H9 (cell line): ENCODE results near the gene KLHDC7B. TPM values are rescaled to one million over a fixed set of nuclear protein-coding genes. Genes with fewer than 3 reads are reported as not detected.
A peak's percentile ranks its signal among the peaks of the same experiment; 100 is the strongest.

Experiments
- DNase-seq: peaks from one replicate; pipeline ENCODE4 v3.0.0-alpha.2; 2017
- H2AFZ ChIP-seq: one replicate; pipeline ENCODE4 v1.6.1; 2013; ENCODE audit warnings: mild to moderate bottlenecking, low read length, control low read depth, moderate library complexity
- H2AK5ac ChIP-seq: 2 replicates; pipeline ENCODE4 v1.6.1; 2013; ENCODE audit warnings: low read length, control low read depth, mixed read lengths; ENCODE audit not compliant: insufficient read length
- H2BK120ac ChIP-seq: one replicate; pipeline ENCODE4 v1.6.1; 2013; ENCODE audit warnings: low read depth, mild to moderate bottlenecking, low read length, control low read depth, inconsistent platforms; ENCODE audit not compliant: poor library complexity, severe bottlenecking
- H2BK12ac ChIP-seq: 2 replicates; pipeline ENCODE4 v1.6.1; 2013; ENCODE audit warnings: low read length, control low read depth, mixed read lengths, low read depth; ENCODE audit not compliant: insufficient read length
- H2BK15ac ChIP-seq: 2 replicates; pipeline ENCODE4 v1.6.1; 2013; ENCODE audit warnings: low read depth, low read length, control low read depth
- H2BK20ac ChIP-seq: one replicate; pipeline ENCODE4 v1.6.1; 2013; ENCODE audit warnings: low read depth, mild to moderate bottlenecking, low read length, control low read depth, inconsistent platforms; ENCODE audit not compliant: poor library complexity, severe bottlenecking
- H2BK5ac ChIP-seq: 2 replicates; pipeline ENCODE4 v1.6.1; 2013; ENCODE audit warnings: low read length, control low read depth, mixed read lengths; ENCODE audit not compliant: insufficient read length
- H3K14ac ChIP-seq: 2 replicates; pipeline ENCODE4 v1.6.1; 2013; ENCODE audit warnings: low read length, control low read depth; ENCODE audit not compliant: insufficient read depth
- H3K18ac ChIP-seq: 2 replicates; pipeline ENCODE4 v1.6.1; 2013; ENCODE audit warnings: low read depth, mild to moderate bottlenecking, mixed read lengths, low read length, control low read depth; ENCODE audit not compliant: insufficient read length
- H3K23ac ChIP-seq: 2 replicates; pipeline ENCODE4 v1.6.1; 2013; ENCODE audit warnings: low read length, control low read depth, mixed read lengths, low read depth; ENCODE audit not compliant: insufficient read length
- H3K23me2 ChIP-seq: 2 replicates; pipeline ENCODE4 v1.6.1; 2013; ENCODE audit warnings: low read depth, mild to moderate bottlenecking, mixed read lengths, low read length, control low read depth; ENCODE audit not compliant: insufficient read length, poor library complexity, severe bottlenecking
- H3K27ac ChIP-seq: 2 replicates; pipeline ENCODE4 v1.5.1; 2013; ENCODE audit warnings: low read length, control low read depth, mixed read lengths, low read depth; ENCODE audit not compliant: insufficient read length
- H3K27me3 ChIP-seq: 2 replicates; pipeline ENCODE4 v1.6.1; 2013; ENCODE audit warnings: low read length, control low read depth, inconsistent platforms; ENCODE audit not compliant: insufficient read depth
- H3K4ac ChIP-seq: 2 replicates; pipeline ENCODE4 v1.6.1; 2013; ENCODE audit warnings: low read depth, mild to moderate bottlenecking, control low read depth, inconsistent platforms, low read length, moderate library complexity
- H3K4me1 ChIP-seq: 2 replicates; pipeline ENCODE4 v1.6.1; 2013; ENCODE audit warnings: low read length, control low read depth, inconsistent platforms; ENCODE audit not compliant: insufficient read depth
- H3K4me2 ChIP-seq: 2 replicates; pipeline ENCODE4 v1.6.1; 2013; ENCODE audit warnings: low read length, control low read depth, mixed read lengths; ENCODE audit not compliant: insufficient read length, insufficient read depth
- H3K56ac ChIP-seq: 2 replicates; pipeline ENCODE4 v1.6.1; 2013; ENCODE audit warnings: low read depth, mild to moderate bottlenecking, mixed read lengths, low read length, control low read depth; ENCODE audit not compliant: insufficient read length
- H3K79me1 ChIP-seq: 2 replicates; pipeline ENCODE4 v1.6.1; 2013; ENCODE audit warnings: low read depth, mild to moderate bottlenecking, moderate library complexity, low read length, control low read depth, inconsistent platforms; ENCODE audit not compliant: insufficient read depth, poor library complexity, severe bottlenecking
- H3K79me2 ChIP-seq: 2 replicates; pipeline ENCODE4 v1.6.1; 2013; ENCODE audit warnings: low read length, control low read depth, inconsistent platforms; ENCODE audit not compliant: insufficient read depth
- H3K9ac ChIP-seq: 2 replicates; pipeline ENCODE4 v1.6.1; 2013; ENCODE audit warnings: low read length, control low read depth, mixed read lengths; ENCODE audit not compliant: insufficient read length; ENCODE audit errors: extremely low read depth
- H3K9me3 ChIP-seq: one replicate; pipeline ENCODE4 v1.6.1; 2013; ENCODE audit warnings: low read depth, low read length, inconsistent platforms; ENCODE audit not compliant: control insufficient read depth
- H3T11ph ChIP-seq: one replicate; pipeline ENCODE4 v1.6.1; 2013; ENCODE audit warnings: mild to moderate bottlenecking, low read length, control low read depth, inconsistent platforms
- H4K20me1 ChIP-seq: one replicate; pipeline ENCODE4 v1.6.1; 2013; ENCODE audit not compliant: control insufficient read depth, insufficient read length, insufficient read depth
- H4K5ac ChIP-seq: 2 replicates; pipeline ENCODE4 v1.6.1; 2013; ENCODE audit warnings: low read depth, mild to moderate bottlenecking, mixed read lengths, low read length, control low read depth; ENCODE audit not compliant: insufficient read length
- H4K8ac ChIP-seq: replicated peaks from 2 replicates; pipeline ENCODE4 v1.6.1; 2013; ENCODE audit warnings: low read length, control low read depth, mixed read lengths, low read depth; ENCODE audit not compliant: insufficient read length
- H4K91ac ChIP-seq: 2 replicates; pipeline ENCODE4 v1.6.1; 2013; ENCODE audit warnings: low read depth, mild to moderate bottlenecking, moderate library complexity, mixed read lengths, low read length, control low read depth; ENCODE audit not compliant: insufficient read length
- H3K27ac Mint-ChIP-seq, 3 experiments: 2 replicates in 2 of 3; 3 replicates in 1 of 3; pipeline ENCODE4 v1.8.0; 2020 to 2021; ENCODE audit warnings: mixed read lengths in 3 of 3, mild to moderate bottlenecking in 1 of 3, moderate library complexity in 1 of 3
- H3K27me3 Mint-ChIP-seq: 2 replicates; pipeline ENCODE4 v1.8.0; 2021; ENCODE audit warnings: low read depth, mild to moderate bottlenecking, moderate library complexity, mixed read lengths
- H3K36me3 Mint-ChIP-seq, 3 experiments: 2 replicates in 2 of 3; 3 replicates in 1 of 3; pipeline ENCODE4 v1.8.0; 2020 to 2021; ENCODE audit warnings: low read depth in 3 of 3, mixed read lengths in 3 of 3; ENCODE audit not compliant: insufficient read depth in 1 of 3
- H3K4me1 Mint-ChIP-seq, 2 experiments: 2 replicates each; pipeline ENCODE4 v1.8.0; 2020; ENCODE audit warnings: mixed read lengths in 2 of 2
- H3K4me3 Mint-ChIP-seq, 2 experiments: 2 replicates in 1 of 2; 3 replicates in 1 of 2; pipeline ENCODE4 v1.8.0; 2020 to 2021; ENCODE audit warnings: mild to moderate bottlenecking in 2 of 2, mixed read lengths in 2 of 2, moderate library complexity in 1 of 2
- H3K9me3 Mint-ChIP-seq, 2 experiments: 2 replicates in 1 of 2; 3 replicates in 1 of 2; pipeline ENCODE4 v1.8.0; 2020; ENCODE audit warnings: mild to moderate bottlenecking in 2 of 2, mixed read lengths in 2 of 2, moderate library complexity in 1 of 2
- WGBS: extraction: QIAGEN DNeasy Blood & Tissue Kit; methylation state at CpG from one replicate; pipeline ENCODE4 v1.1.7; 2013; ENCODE audit warnings: missing lambda C conversion rate, low lambda C conversion rate, mixed read lengths; ENCODE audit not compliant: insufficient read length; ENCODE audit errors: extremely low coverage; 5-methylcytosine and 5-hydroxymethylcytosine counted together
- total RNA-seq: library from RNA; stranded (reverse); gene quantifications from 2 replicates; pipeline ENCODE4 v1.2.1, GENCODE V29; 2021
- TF ChIP-seq, protein P1 (sequence below): fragments of 200-600 bp; sonication (generic); conservative IDR thresholded peaks from 3 replicates; pipeline ENCODE4 v1.8.0; 2021; ENCODE audit warnings: antibody characterized with exemption, mild to moderate bottlenecking

Gene KLHDC7B
- total RNA-seq, 1 experiment from 2014 or later = not detected

DNA sequence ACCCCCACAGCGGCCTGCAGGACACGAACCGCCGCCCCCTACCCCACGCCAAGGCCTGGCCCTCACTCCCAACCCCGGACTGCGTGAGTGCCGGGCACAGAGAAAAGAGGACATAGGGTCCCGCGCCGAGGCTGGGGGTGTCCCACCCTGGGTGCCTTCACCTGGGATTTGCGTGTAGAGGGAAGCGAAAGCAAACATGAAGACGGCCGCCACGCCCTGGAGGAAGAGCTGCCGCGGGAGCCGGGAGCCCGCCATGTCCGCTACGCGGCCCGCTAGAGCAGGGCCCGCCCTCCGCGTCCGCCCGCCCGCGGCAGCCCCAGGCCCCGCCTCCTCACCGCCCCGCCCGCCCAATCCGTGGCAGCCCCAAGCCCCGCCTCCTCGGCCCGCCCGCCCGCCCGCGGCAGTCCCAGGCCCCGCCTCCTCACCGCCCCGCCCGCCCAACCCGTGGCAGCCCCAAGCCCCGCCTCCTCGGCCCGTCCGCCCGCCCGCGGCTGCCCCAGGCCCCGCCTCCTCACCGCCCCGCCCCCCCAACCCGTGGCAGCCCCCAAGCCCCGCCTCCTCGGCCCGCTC, 38.2 kb upstream of the KLHDC7B start, which contains the start of gene LMF2:
TSS of gene LMF2 (minus strand) at position 282 of the 570 bp plus-strand sequence. CDS start at position 255, 27 bp downstream.
- H4K91ac ChIP-seq = no peak within 1 kb of the TSS

More for the DNA sequence above, 38.2 kb upstream of the KLHDC7B start, which contains the start of gene LMF2:
- Histone ChIP-seq H4K20me1 (no peaks in the 10 kb centered on the region), H3K79me2 (peaks cover 11% of the 10 kb centered on the region; the same call in 1 of the 2 replicates), H4K8ac (peak within 1 kb of the TSS; percentile 98), H2AFZ (no peak within 1 kb of the TSS), H3K79me1 (peaks cover 11% of the 10 kb centered on the region), H3K27ac (no peak within 1 kb of the TSS), H3K56ac (no peak within 1 kb of the TSS), H2BK20ac (no peak within 1 kb of the TSS), H3K4me1 (no peaks in the 10 kb centered on the region), H3K23me2 (peaks cover 12% of the 10 kb centered on the region), H2BK15ac (no peak within 1 kb of the TSS), H3K4me2 (peak within 1 kb of the TSS; percentile 97), H3K27me3 (no peaks in the 10 kb centered on the region), H3T11ph (no peak within 1 kb of the TSS), H3K9ac (peak within 1 kb of the TSS; percentile 99), H3K9me3 (no peaks in the 10 kb centered on the region), H2AK5ac (no peak within 1 kb of the TSS), H2BK5ac (peak within 1 kb of the TSS; percentile 85), H3K4ac (no peak within 1 kb of the TSS), H3K18ac (peak within 1 kb of the TSS; percentile 99), H2BK120ac (no peak within 1 kb of the TSS), H3K23ac (no peak within 1 kb of the TSS), H3K14ac (peak within 1 kb of the TSS; percentile 99), H2BK12ac (no peak within 1 kb of the TSS), H4K5ac (no peak within 1 kb of the TSS)
- TF ChIP-seq, protein P1, sequence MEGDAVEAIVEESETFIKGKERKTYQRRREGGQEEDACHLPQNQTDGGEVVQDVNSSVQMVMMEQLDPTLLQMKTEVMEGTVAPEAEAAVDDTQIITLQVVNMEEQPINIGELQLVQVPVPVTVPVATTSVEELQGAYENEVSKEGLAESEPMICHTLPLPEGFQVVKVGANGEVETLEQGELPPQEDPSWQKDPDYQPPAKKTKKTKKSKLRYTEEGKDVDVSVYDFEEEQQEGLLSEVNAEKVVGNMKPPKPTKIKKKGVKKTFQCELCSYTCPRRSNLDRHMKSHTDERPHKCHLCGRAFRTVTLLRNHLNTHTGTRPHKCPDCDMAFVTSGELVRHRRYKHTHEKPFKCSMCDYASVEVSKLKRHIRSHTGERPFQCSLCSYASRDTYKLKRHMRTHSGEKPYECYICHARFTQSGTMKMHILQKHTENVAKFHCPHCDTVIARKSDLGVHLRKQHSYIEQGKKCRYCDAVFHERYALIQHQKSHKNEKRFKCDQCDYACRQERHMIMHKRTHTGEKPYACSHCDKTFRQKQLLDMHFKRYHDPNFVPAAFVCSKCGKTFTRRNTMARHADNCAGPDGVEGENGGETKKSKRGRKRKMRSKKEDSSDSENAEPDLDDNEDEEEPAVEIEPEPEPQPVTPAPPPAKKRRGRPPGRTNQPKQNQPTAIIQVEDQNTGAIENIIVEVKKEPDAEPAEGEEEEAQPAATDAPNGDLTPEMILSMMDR = no peak
- H3K4me3 Mint-ChIP-seq = peak within 1 kb of the TSS; percentile 92 to 96
- no peak for DNase-seq
- H3K27me3 Mint-ChIP-seq = no peaks in the 10 kb centered on the region
- peaks cover 10 to 14% of the 10 kb centered on the region in 2 experiments for H3K4me1 Mint-ChIP-seq
- peak within 1 kb of the TSS; percentile 98; a peak in 6 of 7 replicates for H3K27ac Mint-ChIP-seq
- peaks cover 0 to 8% (median 0%) of the 10 kb centered on the region in 3 experiments; a peak in 2 of 7 replicates for H3K36me3 Mint-ChIP-seq
- no CpG with 5 or more reads among the region's 62 CpGs for WGBS
- no peaks in the 10 kb centered on the region for H3K9me3 Mint-ChIP-seq
